ENCODE data around the gene TAOK1. TPM values are rescaled to one million over a fixed set of nuclear protein-coding genes. Genes with fewer than 3 reads are reported as not detected.
A peak's percentile ranks its signal among the peaks of the same experiment; 100 is the strongest.

TAOK1 gene
- total RNA-seq, 1 experiment from 2014 or later, result 87.7 TPM

DNA sequence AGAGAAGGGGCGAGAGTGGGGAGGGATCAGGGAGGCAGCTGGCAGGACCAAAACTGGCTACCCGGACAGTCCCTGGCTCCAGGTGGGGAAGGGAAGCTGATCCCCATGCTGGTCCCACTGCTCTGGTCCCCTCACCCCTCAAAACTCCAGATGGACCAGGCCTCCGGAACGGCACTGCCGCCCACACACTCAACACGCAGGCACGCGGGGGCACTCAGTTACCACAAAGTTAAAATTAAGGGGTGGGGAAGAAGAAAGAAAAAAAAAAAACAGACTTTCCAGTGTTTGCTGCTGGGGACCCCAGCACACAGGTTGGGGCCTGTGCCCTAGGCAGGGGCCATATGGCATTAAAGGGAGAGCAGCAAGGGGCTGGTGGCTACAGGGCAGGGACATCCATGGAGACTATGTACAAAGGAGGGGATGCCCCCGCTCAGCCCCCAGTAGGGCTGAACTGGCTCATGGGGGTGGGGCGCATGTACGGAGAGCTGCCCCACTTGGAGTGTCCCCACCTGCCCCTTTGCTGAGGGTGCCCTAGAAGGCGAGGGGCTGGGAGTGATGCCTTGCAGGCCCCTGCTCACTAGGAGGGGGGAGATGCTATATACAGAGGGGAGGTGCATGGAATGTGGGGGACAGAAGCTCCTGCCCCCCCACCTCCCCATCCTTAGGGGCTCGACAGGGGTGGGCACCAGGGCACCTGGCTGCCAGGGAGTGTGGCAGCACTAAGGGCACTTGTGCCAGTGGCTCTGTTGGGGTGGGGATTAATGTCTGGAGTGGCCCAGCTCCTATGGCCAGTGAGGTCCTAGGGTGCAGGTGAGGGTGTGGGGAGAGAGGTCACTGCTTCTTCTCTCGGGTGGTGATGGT is 183.9 kb downstream of the TAOK1 start:
- Mint-ChIP-seq H3K4me3 (ENCODE audit: unreplicated experiment) (no peak overlapping the region), H3K36me3 (ENCODE audit: insufficient read depth, unreplicated experiment) (peaks cover 26% of the 10 kb centered on the region), H3K27ac (ENCODE audit: unreplicated experiment) (no peak overlapping the region), H3K27me3 (ENCODE audit: insufficient read depth, unreplicated experiment) (no peaks in the 10 kb centered on the region), H3K9me3 (ENCODE audit: unreplicated experiment) (no peaks in the 10 kb centered on the region), H3K4me1 (ENCODE audit: low read depth, unreplicated experiment) (peaks cover 6% of the 10 kb centered on the region)
- peaks cover 1% of the 10 kb centered on the region; the same call in 1 of the 2 replicates for H3K36me3 ChIP-seq (ENCODE audit: control insufficient read depth, insufficient read depth, low read length)
- H3K27me3 ChIP-seq (replicated peaks; ENCODE audit: control insufficient read depth, insufficient read depth, low read length), result no peaks in the 10 kb centered on the region
- no peak for DNase-seq
- H3K4me3 ChIP-seq (ENCODE audit: low read depth, low read length), result no peak overlapping the region
- ChIA-PET CTCF (interaction anchor here (0.9 to 1.9 kb wide), 7 partner anchors 8 to 204 kb away, joined by 3 to 7 read pairs (median 4); no protein-coding TSS in a partner anchor), POLR2A (interaction anchor here (0.6 kb wide), 1 partner anchor 16 kb away, joined by 3 read pairs; no protein-coding TSS in a partner anchor)
- H3K9me3 ChIP-seq, result no peaks in the 10 kb centered on the region
- BruUV-seq (replicated peaks), result no TSS peak
- H3K4me1 ChIP-seq, result peaks cover 10% of the 10 kb centered on the region
- intact Hi-C loops (cut with micrococcal nuclease; ENCODE audit: unreplicated experiment), result loop anchor here (2.0 kb wide), 1 partner anchor 15 kb away; the partner anchor contains the start of gene GIT1
- TF ChIP-seq, protein P1, sequence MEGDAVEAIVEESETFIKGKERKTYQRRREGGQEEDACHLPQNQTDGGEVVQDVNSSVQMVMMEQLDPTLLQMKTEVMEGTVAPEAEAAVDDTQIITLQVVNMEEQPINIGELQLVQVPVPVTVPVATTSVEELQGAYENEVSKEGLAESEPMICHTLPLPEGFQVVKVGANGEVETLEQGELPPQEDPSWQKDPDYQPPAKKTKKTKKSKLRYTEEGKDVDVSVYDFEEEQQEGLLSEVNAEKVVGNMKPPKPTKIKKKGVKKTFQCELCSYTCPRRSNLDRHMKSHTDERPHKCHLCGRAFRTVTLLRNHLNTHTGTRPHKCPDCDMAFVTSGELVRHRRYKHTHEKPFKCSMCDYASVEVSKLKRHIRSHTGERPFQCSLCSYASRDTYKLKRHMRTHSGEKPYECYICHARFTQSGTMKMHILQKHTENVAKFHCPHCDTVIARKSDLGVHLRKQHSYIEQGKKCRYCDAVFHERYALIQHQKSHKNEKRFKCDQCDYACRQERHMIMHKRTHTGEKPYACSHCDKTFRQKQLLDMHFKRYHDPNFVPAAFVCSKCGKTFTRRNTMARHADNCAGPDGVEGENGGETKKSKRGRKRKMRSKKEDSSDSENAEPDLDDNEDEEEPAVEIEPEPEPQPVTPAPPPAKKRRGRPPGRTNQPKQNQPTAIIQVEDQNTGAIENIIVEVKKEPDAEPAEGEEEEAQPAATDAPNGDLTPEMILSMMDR (IDR thresholded peaks at IDR 0.05; ENCODE audit: insufficient read depth in 1 of 2, low read depth in 1 of 2, low read length in 1 of 2, severe bottlenecking in 1 of 2, unreplicated experiment in 1 of 2), result no peak

DNA sequence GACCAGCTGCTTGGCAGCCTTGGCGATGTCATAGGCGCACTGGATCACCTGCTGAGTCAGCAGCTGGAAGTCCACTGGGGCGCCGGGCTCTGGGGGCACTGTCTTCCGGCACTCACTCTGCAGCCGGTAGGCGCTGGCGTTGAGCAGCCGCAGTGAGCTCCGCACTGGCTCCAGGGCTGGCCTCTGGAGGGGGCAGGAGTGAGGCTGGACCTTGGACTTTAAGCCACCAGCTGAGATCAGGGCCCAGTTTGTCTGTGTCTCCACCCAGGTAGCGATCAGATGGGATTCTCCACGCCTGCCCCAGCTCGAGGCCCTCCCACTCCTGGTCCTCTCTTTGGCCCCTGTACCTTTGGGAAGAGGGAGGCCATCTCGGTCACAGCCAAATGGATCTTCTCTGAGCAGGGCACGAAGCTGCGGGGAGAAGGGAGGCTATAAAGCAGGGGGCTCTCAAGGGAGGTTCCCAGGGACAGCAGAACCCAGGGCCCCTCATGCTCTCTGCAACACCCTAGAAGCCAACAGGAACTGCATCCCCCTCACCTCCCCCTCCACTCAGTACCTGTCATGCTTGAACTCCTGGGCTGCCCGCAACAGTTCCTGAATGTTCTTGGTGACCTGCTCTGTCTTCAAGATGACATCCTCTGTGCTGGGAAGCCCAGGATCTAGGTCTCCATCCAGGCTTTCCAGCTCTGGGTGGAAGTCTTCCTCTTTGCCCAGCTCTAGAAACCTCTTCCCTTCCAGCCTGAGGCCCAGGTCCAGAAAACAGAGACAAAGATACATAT is 184.8 kb downstream of the TAOK1 start:
- peak in 1 of 2 experiments; percentile 53 for DNase-seq
- H3K4me1 Mint-ChIP-seq (ENCODE audit: low read depth, unreplicated experiment), result peaks cover 6% of the 10 kb centered on the region
- no peak overlapping the region for H3K4me3 Mint-ChIP-seq (ENCODE audit: unreplicated experiment)
- ChIA-PET POLR2A (interaction anchor here (0.6 kb wide), 1 partner anchor 16 kb away, joined by 3 read pairs; no protein-coding TSS in a partner anchor), CTCF (interaction anchor here (0.9 to 1.9 kb wide), 7 partner anchors 9 to 205 kb away, joined by 3 to 7 read pairs (median 4); no protein-coding TSS in a partner anchor)
- H3K9me3 ChIP-seq, result no peaks in the 10 kb centered on the region
- intact Hi-C loops (cut with micrococcal nuclease; ENCODE audit: unreplicated experiment), result loop anchor here (2.0 kb wide), 1 partner anchor 14 kb away; the partner anchor contains the start of gene GIT1
- H3K36me3 ChIP-seq (ENCODE audit: control insufficient read depth, insufficient read depth, low read length), result peaks cover 1% of the 10 kb centered on the region
- H3K4me1 ChIP-seq, result peaks cover 10% of the 10 kb centered on the region
- no peaks in the 10 kb centered on the region for H3K27me3 ChIP-seq (replicated peaks; ENCODE audit: control insufficient read depth, insufficient read depth, low read length)
- no peaks in the 10 kb centered on the region for H3K27me3 Mint-ChIP-seq (ENCODE audit: insufficient read depth, unreplicated experiment)
- BruUV-seq (replicated peaks), result no TSS peak
- H3K36me3 Mint-ChIP-seq (ENCODE audit: insufficient read depth, unreplicated experiment), result peaks cover 27% of the 10 kb centered on the region
- no peak overlapping the region for H3K4me3 ChIP-seq (ENCODE audit: low read depth, low read length)
- no peaks in the 10 kb centered on the region for H3K9me3 Mint-ChIP-seq (ENCODE audit: unreplicated experiment)
- H3K27ac Mint-ChIP-seq (ENCODE audit: unreplicated experiment), result no peak overlapping the region
- TF ChIP-seq, protein P1 (IDR thresholded peaks at IDR 0.05; ENCODE audit: insufficient read depth in 1 of 2, low read depth in 1 of 2, low read length in 1 of 2, severe bottlenecking in 1 of 2, unreplicated experiment in 1 of 2), result no peak
